Smooth muscle cell of the brain vasculature (primary cell): Measurements from ENCODE around the gene IHH.

ENCODE experiments used
- DNase-seq: peaks from one replicate; pipeline ENCODE4 v3.0.0-alpha.2; 2012; ENCODE audit warnings: low read depth, low spot score

IHH gene

DNA sequence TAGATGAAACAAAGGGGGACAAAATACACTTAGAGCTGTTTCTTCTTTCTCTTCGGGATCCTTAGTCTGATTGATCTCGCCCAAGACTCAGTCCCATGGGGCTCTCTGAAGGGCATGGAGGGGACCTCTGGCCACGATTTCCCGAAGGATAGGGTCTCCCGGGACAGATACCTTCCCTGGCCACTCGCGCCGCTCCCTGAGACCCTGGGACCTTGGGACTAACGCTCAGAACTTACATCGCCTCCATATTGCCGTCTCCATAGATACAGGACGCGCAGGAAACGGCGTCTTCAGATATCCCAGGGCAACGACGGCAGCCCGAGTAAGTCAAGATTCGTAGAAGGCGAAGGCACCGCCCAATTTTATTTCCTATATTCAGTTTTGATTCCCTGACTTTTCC is 19.5 kb downstream of the IHH start, which contains the start of gene CFAP65:
CFAP65 (minus strand) TSS at position 265 of the 400 bp plus-strand sequence. CDS start 2,468 bp downstream, outside the sequence.
- no peak for DNase-seq

DNA sequence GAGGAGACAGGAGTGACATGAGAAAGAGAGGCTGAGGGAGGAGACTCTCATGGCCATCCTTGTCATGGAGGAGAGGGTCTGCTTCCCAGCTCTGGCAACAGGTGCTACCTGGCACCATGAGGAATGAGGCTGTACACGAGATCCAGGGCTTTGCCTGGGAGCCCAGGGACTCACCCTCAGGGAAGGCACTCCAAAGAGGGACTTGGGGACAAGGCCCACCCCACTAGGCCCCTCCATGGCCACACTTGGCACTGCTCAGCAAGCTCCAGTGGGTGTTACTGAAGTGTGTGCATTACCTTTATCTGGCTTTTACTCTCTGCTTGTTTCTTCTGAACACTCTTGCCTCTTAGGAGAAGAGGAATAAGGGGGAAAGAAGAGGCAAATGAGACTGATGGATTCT is 22.1 kb downstream of the IHH start:
- no peak for DNase-seq

DNA sequence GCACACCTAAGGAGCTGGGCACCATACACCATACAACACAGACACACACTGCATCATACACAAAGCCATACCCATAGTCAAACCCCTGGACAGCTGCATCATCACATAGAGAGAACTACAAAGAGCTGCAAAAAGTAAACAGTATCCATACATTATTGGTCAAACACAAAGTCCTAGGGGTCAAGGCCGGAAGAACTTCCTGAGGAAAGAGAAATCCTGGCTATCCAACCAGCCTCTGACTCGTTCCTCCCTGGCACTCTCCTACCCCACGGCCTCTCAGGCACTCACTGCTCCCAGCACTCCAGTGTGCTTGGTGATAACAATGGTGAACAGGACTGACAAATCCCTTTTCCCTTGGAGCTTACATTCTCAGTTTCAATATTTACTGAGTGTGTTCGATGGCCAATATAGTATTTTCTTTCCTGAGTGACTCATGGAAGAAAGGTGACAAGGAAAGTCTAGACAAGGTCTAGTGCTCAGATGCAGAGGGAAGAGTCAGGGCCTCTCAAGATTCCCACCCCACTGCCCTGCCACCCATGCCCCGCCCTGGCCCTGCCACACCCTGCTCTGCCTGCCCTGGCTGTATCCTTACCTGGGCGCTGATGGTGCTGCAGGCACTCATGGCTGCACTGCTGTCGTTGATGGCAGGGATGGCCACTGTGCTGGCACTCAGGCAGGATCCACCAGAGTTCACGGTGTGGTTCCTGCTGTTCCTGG is 22.8 kb downstream of the IHH start:
- DNase-seq = no peak

DNA sequence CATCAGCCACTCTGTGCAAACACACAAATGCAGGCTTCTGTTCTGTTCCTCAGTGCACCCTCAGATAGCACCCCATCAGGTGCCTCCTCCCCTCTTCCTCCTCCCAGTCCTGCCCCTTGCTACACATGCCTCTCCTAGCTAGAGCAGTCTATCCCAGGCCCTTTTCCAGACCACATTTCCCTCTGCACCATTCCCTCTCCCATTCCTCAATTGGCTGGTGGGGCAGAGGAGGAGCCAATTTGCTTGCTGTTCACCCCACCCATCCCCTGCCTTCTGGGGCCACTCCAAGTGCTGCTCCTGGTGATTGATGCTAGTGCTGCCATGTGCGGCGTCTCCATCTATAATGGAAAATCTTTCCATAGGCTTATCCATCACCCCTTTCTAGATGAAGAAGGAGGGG is 24.8 kb downstream of the IHH start:
- no peak for DNase-seq

DNA sequence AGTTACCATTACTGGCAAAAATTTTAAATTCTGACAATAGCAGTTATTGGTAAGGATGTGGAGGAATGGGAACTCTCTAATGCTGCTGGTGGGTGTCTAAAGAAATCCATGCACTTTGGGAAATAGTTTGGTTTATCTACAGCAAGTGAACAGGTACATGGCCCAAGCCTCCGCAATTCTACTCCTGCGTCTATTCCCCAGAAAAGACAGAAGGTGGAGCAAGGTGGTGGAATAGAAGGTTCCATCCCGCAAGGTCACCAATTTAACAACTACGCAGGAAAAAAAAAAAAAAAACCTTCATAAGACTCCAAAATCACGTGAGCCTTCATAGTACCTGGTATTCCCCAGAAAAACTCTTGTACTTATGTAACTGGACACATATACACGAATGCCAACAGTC is 25.9 kb downstream of the IHH start:
- no peak for DNase-seq

DNA sequence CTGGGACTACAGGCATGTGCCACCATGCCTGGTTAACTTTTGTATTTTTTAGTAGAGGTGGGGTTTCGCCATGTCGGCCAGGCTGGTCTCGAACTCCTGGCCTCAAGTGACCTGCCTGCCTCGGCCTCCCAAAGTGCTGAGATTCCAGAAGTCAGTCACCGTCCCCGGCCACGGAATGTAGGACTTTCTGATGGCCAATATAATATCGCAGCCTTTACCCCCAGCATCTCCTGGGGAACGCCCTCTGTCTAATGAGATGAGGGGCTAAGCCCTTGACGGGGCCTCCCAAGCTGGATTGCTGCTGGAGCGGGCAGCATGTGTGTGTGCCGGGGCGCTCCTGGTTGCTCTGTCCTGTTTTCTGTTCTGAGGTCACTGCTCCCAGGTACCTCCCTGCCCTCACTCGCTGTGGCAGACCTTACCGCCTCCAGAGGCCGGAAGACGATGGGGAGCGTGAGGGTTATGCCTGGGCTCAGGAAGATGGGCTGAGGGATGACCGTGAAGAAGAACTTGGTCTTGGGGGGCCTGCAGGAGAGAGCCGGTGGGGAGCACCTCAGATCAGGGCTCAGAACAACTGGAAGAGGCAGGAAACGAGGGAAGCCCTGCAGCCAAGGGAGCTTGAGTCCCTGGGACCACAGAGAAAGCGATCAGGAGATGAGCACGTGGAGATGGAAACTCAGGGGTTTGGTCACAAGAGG is 28.5 kb downstream of the IHH start:
- no peak for DNase-seq

DNA sequence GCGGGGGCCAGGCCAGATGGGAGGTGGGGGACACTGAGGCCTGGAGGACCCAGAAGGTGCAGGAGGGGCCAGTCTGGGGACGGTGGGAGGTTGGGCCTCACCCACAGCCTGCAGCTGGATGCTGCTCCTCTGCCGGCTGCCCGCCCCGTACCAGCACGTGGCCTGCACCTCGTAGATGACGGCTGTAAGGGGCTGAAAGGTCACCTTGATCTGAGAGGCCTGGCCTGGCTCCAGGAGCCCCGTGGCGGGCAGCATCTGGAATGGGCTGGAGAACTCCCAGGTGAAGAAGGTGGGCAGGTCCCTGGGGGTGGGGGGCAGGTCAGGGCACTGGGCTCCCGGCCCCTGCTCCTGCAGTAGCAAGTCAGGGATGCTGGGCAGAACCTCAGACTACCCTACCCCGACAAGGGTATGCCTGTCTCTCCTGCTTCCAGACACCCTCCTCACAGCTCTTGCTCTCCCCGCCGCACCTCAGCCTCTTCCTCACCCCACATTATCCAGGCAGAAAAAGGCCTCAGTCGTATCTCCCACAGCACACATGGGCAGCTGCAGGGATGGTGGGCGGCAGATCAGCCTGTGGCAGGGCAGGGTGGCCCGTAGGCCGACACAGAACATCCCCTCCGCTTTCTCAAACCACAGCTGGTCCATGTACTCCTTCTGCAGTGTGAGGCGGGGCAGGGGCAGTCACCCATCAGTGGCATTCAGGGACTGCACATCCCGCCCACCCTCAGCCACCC is 29.5 kb downstream of the IHH start:
- no peak for DNase-seq

DNA sequence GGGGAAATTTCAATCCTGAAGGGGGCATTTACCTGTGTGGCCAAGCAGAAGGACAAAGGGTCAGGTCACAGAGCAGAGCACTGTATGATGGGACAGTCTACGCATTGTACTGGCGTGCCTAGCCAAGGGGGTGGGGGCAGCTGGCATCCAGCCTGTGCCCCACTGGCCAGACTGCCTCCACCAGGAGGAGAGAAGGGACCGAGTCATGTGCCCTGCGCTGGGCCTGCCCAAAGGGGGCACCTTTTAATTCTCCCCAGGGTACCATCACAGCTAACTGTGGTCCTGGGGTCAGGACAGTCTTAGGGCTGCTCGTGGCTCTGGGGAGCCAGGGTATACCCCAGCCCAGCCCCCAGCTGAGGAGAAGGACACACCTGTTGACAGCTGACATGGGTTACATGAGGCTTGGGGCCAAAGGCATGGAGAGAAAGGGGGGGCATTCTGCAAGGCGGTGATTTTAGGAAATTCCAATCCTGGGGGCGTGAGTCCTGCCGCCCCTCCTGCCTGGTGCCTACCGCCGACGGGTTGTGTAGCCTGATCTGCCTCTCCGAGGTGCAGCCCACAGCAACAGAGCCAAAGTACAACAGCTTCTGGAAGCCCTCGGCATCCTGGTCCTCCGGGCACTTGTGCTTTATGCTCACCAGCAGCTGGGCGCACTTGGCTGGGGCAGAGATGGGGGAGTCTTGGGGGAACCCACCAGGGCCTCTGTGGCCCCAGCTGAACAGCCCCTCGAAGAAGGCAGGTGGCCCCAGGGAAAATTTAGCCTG is 30.4 kb downstream of the IHH start:
- DNase-seq = no peak

DNA sequence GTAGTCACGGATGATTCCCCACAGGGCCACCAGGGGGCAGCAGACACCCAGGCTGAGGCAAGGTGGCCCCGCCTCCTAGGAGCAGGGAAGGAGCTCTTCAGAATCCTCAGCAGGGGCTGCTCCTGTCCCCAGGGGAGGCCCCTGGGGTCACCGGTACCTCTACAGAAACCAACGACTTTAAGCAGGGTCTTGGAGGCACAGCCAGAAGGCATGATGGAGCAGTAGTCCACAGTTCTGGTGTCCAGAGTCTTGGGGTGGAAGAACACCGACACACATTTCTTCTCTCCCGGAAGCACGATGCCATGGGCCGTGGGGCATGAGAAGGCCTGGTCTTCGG is 30.9 kb downstream of the IHH start:
- DNase-seq = peak; percentile 36

DNA sequence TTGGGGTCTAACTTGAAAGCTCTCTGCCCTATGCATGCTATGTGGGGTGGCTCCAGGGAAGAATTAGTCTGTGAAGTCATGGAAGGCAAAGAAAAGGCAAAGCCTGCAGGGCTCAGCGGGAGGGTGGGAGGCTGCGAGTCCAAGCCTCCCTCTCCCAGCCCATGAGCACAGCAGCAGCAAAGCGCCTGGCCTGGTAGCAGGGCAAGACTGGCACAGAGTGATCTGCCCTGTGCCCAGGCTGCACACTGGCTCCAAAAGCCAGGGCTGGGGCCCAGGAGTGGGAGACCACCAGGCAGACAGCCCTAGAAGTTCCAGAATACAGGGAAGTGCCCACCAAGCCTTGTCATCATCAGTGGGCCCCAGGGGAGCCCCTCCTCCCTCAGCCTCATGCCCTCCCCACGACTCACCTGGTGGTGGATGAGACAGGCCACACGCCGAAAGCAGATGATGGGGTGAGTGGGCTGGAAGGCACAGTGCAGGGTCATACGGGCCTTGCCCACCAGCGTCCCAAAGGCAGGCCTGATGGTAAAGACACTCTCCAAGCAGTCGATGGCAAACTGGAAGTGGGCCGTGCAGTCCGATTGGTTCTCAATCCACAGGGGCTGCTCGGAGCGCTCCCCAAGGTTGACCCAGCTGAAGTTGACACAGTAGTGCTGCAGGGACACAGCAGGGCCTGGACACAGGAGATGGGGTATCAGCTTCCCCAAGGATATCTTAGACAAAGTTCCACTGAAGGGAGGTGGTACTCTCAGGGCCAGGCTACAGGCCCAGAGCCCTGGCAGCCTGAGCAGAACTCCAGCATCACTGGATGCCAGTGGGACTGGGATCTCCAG is 31.5 kb downstream of the IHH start:
- DNase-seq = no peak

DNA sequence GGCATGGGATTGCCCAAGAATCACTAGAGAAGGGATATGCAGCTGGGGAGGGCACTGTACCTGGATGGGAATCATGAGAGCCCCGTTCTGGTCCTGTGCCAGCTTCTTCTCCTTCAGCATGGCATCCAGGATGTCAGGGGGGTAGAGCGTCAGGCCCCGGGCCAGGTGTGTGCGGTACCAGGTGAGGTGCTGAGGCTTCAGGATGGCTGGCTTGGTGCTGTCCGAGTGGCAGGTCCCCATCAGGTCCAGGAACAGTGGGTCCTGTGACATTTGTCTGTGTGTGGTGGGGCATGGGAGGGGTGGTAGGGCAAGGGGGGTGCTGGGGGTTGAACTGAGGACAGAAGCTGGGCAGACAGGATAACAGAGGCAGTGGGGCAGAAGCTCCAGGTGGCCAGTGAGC is 32.6 kb downstream of the IHH start:
- DNase-seq = no peak

DNA sequence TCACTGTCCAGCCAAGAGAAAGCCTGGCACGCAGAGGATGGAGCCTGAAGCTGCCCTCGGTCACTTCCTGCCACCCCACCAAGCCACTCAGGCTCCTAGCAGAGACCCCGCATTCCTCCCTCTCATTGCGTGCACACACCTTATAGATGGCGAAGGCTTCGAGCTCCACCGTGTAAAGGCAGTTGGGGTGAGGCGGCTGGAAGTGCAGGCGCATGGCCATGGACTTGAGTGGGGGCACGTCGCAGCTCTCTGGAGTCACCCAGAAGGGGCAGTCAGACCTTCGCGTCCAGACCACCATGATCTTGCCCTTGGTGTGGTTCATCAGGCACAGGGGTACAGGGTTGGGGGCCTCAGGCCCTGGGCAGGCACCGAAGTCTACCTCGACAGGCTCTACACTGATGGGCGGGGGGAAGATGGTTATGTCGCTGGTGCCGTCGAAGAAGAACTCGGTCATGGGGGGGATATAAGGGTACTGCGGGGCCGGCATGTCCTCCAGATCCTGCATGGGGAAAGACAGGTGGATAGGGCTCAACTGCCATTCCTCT is 33.1 kb downstream of the IHH start:
- DNase-seq = no peak

DNA sequence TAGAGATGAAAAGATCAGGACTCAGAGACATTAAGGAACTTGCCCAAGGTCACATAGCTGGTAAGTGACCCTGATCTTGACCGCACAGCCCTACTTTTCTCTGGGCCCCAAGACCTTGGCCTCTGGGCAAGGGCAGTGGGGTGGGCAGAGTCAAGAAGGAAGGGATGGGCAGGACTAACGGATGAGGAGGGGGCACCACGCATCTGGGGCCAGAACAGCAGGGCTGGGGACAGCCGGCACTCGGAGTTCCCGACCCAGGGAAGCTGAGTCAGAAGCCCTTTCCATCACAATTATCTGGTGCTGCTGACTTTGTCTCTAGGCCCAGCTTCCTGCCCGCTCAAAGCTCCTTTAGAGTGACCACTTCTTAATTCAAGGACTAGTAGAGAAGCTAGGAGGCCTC is 33.8 kb downstream of the IHH start:
- DNase-seq = no peak

DNA sequence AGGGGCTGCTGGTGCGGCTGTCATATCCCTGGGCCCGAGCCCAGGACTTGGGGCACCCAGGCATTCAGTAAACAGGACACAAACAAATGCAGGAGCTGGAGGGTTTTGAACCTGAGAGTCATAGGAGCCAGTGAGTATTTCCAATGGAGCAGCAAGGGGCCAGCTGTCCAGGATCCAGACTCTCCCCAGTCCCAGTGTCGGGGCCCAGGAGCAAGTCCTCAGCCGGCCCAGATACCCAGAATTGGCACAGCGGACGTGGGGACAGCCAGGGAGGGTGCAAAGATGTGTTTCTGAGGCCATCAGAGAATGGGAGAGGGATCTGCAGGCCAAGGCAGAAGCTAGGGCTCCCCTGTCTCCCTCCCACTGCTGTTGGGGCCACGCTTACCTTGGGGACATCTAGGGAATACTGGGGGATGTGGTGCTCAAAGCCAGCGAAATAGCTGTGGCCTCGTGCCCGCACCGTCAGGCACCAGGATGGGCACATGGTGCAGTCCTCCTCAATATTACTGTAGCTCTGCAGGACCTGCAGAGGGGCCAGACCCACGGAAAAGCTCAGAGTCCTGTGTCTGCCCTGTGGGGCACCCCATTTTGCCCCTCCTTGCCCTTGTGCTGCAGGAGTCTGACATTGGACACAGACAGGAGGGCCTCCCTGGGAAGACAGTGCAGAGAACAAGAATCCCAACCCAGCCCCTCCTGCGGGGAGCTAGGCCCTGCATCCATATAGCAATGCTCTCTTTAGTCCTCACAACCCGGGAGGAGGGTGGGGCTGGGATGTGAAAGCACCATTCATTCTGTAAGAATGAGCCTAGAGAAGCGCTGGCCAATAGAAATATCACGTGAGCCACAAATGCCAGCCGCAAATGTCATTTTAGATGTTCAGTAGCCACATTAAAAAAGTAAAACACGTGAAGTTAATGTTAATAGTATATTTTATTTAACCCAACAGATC is 34.8 kb downstream of the IHH start:
- DNase-seq = no peak

DNA sequence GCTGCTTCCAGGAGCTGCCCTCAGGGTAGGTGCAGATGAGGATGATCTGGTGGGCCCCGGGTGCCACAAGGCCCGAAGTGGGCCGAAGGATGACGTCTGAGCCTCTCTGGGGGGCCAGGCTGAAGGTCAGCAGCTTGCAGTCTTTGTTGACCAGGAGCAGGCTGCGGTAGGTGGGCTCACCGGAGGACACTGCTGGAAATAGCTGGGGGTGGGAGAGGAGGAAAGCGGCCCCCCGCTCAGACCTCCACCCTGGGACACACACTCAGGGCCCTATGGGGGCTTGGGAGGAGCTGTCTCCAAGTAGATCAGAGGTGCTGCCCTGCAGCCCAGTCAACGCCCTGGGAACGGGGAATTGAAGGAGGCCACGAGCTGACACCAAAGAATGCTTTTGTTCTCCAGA is 36.7 kb downstream of the IHH start:
- no peak for DNase-seq

DNA sequence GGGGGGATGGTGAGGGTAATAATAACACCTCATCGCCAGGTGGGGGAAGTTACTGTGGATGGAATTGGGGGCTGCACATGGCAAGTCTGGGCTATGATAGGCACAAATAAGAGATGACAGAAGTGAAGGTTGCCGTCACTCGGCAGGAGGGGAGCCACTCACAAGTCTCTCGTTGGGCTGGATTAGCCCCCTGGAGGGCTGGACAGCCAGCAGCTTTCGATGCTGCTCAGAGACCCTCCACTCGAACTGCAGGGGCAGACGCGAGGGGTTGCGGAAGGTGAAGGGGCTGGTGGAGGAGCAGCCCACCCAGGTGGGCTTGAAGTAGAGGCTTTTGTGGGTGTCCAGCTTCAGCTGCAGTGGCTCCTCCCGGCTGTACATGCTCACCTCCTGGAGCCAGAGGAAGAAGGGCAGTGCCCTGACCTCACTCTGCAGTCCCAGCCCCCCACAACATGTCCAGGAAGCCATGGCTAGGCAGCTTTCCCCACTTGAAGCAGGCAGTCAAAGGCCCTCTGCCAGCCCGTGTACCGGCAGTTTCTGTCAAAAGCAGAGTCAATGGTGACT is 37.6 kb downstream of the IHH start:
- no peak for DNase-seq

DNA sequence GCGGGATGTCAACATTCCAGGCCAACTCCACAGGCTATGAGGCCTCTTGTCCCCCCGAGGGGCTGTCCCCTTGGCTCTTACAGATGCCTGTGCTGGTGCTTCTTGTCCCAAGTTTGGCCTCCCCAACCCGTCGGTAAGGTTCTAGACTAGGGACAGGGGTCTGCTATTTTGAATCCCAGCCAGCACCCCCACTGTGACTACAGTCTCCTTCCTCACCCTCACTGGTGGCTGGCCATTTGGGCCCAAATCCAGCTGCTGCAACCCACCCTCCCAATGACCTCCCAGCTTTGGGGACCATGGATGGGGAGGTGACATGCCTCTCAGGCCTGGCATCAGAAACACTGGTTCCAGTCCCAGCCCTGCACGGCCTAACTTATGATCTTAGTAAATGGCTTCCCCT is 38.1 kb downstream of the IHH start:
- DNase-seq = no peak

DNA sequence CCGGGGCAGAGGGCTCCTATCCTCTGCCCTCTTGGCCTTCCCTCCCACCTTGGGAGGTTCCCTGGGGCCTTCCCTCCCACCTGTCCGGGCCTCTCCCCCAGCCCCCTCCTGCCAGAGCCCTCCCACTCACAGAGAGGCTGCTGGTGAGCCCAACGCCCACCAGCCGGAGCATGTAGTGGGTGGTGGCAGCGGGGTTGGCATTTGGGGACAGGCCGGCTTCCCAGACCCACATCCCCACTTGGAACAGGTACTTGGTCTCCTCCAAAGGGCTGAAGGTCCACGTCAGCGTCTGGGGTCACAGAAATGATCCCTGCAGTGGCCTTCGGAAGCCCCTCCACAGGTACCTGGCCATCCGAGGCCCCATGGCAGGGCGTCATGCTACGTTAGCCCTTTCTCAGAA is 38.7 kb downstream of the IHH start:
- no peak for DNase-seq

DNA sequence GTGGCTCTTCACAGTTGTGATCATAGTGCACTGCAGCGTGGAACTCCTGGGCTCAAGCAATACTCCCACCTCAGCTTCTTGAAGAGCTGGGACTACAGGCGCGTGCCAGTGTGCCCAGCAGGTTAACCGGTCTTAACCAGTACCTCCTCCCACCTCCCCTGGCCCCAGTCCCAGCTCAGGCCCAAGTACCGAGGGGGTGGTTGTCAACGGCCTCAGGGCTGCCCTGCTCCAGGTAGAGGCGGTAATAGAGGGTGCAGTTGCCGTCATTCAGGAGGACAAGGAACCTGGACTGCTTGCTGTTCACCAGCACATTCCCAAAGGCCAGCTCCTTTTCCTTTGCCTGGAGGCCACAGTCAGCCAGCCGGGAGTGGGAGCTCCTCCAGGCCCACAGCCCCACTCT is 39.1 kb downstream of the IHH start:
- no peak for DNase-seq
